ENCODE data around the gene KIF1A.
"Not testable (repeated sequence)": the region's sequence is repeated elsewhere in the genome, so short reads cannot be mapped to it uniquely, and the experiment has no call there.

Gene KIF1A

DNA sequence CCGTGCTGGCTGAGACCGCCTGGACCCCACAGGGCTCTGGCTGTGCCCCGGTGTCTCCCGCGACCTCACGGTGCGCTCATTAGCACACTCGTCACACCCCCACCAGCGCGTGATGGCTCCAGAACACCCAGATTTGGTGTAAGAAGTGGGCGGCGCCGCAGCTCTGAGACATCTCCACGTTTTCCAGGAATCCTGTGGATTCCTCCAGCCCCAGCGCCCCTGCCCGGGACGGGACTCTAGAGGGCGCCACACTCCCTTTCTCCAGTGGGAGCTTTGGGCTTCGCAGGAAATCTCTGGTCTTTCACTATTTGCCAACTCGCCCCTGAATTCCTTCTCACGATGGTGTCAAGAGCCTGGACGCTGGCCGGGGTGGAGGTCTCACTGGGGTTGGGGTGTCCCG lies 144.7 kb downstream of the KIF1A start:
- not testable (repeated sequence) for DNase-seq

GRCh38 chr2:240674461-240675184 lies 145.4 kb downstream of the KIF1A start:
- not testable (repeated sequence) for DNase-seq

DNA sequence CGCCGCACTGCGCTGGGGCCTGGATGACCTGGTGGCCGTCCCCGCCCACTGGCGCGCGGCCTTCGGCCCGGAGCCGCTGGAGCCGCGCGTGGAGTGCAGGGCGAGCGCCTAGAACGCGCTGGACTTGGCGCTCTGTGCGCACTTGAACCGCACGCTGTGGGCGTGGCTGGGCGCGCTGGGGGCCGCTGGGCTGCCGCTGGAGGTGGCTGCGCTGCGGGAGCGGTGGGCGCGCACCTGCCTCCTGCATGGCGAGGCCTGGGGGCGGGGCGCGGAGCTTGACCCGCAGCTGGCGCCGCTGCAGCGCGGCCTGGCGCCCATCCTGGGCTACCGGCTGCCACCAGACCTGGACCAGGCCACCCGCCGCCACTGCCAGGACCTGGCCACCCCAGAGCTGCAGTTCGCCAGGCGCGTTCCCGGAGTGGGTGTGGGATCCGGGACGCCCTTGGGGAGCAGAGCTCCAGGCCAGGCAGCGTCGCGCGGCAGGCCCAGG lies 147.3 kb downstream of the KIF1A start:
- DNase-seq = no peak

DNA sequence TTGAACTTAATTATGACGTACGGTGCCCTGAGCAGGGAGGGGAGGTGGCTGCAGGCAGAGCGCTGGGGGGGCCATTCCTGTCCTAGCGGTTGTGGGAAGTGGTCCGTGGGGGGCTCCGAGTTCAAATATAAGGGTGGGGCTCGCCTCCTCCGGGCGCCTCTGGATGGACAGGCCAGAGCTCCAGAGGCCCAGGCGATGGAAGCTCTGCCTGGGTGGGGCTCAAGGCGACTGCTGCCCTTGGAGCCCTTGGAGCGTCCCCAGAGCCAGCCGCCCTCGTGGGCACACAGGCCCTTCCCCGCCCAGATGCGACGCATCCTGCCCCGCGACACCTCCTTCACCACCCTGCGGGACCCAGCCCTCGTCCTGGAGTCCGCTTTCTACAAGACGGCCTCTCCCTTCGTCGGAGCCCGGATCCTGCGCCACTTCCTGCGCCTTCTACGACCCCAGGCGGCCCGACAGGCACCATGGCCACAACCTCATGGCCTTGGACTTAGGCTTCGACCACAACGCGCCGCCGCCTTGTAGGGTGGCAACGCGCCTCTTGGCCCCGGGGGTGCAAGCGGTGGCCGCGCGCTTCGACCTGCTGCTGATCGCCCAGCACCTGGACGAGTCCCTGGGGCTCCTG lies 147.8 kb downstream of the KIF1A start:
- no peak for DNase-seq

- no peak for DNase-seq
Measured at GRCh38 chr2:240670950-240671349, 149.1 kb downstream of the KIF1A start.

DNA sequence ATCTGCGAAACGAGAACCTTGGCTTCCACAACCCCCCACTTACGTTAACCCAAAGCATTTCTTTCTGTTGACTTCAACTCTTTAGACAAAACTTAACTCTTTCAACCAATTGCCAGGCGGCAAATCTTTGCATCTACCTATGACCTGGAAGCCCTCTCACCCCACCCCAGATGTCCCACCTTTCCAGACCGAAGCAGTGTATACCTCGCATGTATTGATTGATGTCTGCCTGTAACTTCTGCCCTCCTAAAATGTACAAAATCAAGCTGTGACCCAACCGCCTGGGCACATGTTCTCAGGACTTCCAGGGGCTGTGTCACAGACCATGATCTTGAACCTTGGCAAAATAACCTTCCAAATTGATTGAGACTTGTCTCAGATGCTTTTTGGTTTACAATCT lies 149.6 kb downstream of the KIF1A start:
- DNase-seq = no peak

DNA sequence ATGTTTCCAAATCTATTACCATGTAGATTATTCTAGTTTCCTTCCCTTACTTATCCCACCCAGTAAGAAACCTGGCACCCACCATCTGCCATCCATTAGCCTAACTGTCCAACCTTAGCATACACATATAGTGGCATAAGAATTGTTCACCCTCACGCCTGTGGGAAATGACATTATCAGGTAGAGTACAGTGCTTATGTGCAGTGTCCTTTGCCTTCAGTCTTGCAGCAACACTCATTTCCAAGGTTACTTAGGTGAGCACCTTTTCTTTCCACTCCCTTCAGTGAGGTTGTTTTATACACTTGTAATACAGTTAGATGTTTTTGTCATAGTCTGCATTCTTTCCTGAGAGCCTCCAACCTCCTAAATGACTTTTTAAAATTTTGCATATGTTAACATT lies 155.4 kb downstream of the KIF1A start:
- DNase-seq = no peak
